OCI-LY3 (cell line): ENCODE data around the gene GPR12.

Experiments used
- H2AFZ ChIP-seq: fragments of 200-600, 300-600 bp; shearing (Covaris generic); 2 replicates; pipeline ENCODE4 v1.6.0; 2014; ENCODE audit warnings: antibody characterized with exemption, low read depth, low read length
- H3K27ac ChIP-seq: fragments of 200-600, 300-600 bp; sonication (generic); 2 replicates; pipeline ENCODE4 v1.5.1; 2014; ENCODE audit warnings: mild to moderate bottlenecking, low read length, moderate library complexity, mixed read lengths
- H3K27me3 ChIP-seq: fragments of 200-600, 300-600 bp; sonication (generic); 2 replicates; pipeline ENCODE4 v1.6.1; 2014; ENCODE audit warnings: low read depth, low read length, mixed read lengths
- H3K36me3 ChIP-seq: fragments of 200-600, 300-600 bp; sonication (generic); replicated peaks from 2 replicates; pipeline ENCODE3; 2014; ENCODE audit warnings: low read depth, low read length, mixed read lengths
- H3K4me1 ChIP-seq: fragments of 300-600, 200-600 bp; sonication (generic); 2 replicates; pipeline ENCODE4 v1.6.1; 2014; ENCODE audit warnings: low read length, mixed read lengths
- H3K4me2 ChIP-seq: fragments of 200-600, 300-600 bp; sonication (generic); 2 replicates; pipeline ENCODE4 v1.6.1; 2014; ENCODE audit warnings: low read length, mixed read lengths
- H3K4me3 ChIP-seq: fragments of 300-600, 200-600 bp; sonication (generic); 2 replicates; pipeline ENCODE4 v1.5.1; 2014; ENCODE audit warnings: antibody characterized with exemption, mild to moderate bottlenecking, low read length, moderate library complexity
- H3K79me2 ChIP-seq: fragments of 300-600, 200-600 bp; shearing (Covaris generic); 2 replicates; pipeline ENCODE4 v1.6.1; 2014; ENCODE audit warnings: mild to moderate bottlenecking, low read length, mixed read lengths
- H3K9ac ChIP-seq: fragments of 300-600, 200-600 bp; shearing (Covaris generic); 2 replicates; pipeline ENCODE4 v1.6.0; 2014; ENCODE audit warnings: mild to moderate bottlenecking, low read length, moderate library complexity
- H3K9me3 ChIP-seq: fragments of 200-600, 300-600 bp; shearing (Covaris generic); 2 replicates; pipeline ENCODE4 v1.6.1; 2014; ENCODE audit warnings: low read length, mixed read lengths; ENCODE audit not compliant: insufficient read depth
- H4K20me1 ChIP-seq: fragments of 200-600, 300-600 bp; sonication (generic); 2 replicates; pipeline ENCODE4 v1.6.1; 2016; ENCODE audit warnings: low read length, mixed read lengths; ENCODE audit not compliant: insufficient read depth
- EZH2phosphoT487 ChIP-seq: fragments of 200-600 bp; shearing (Covaris generic); IDR thresholded peaks from 2 replicates; pipeline ENCODE4 v1.6.1; 2018; ENCODE audit warnings: antibody characterized with exemption, mixed run types, low read depth
- TF ChIP-seq, protein P1 (sequence below): fragments of 200-600, 300-600 bp; sonication (generic); IDR thresholded peaks from 2 replicates; pipeline ENCODE4 v1.5.1; 2014; ENCODE audit warnings: antibody characterized with exemption, low read length, low read depth

Gene GPR12

DNA sequence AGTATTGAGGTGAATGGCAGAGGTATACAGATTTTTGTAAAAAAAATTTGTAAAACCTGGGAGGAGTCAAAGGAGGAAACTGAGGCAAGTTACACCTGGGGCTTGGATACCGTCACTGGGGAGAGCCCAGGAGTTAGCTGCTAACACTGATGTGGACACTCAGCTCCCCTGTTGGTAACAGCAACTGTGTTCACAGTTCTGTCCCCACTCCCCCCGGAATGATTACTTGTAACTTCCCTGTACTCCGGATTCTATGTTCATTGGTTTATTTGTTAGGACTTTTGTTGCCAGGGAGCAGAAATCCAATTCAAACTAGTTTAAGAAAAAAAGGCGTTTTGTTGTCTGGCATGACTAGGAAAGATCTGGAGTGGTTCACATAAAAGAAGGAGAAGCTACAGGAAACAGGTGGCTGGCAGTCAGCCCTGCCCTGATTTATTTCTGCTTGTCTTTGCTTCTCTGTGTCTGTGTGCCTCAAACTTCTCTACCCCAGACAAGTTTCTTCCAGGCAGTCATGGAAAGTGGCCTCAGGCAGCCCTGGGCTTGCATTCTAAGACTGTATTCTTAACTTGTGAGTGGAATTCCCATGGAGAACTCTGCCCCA lies 2.3 kb upstream of the GPR12 start:
- no peaks in the 10 kb centered on the region for H4K20me1 ChIP-seq
- H3K27me3 ChIP-seq, result peaks cover 16% of the 10 kb centered on the region
- H3K4me3 ChIP-seq, result no peak overlapping the region
- H3K4me1 ChIP-seq, result no peaks in the 10 kb centered on the region
- no peaks in the 10 kb centered on the region for H3K36me3 ChIP-seq
- no peak overlapping the region for H3K9ac ChIP-seq
- no peak for TF ChIP-seq EZH2phosphoT487
- TF ChIP-seq, protein P1, sequence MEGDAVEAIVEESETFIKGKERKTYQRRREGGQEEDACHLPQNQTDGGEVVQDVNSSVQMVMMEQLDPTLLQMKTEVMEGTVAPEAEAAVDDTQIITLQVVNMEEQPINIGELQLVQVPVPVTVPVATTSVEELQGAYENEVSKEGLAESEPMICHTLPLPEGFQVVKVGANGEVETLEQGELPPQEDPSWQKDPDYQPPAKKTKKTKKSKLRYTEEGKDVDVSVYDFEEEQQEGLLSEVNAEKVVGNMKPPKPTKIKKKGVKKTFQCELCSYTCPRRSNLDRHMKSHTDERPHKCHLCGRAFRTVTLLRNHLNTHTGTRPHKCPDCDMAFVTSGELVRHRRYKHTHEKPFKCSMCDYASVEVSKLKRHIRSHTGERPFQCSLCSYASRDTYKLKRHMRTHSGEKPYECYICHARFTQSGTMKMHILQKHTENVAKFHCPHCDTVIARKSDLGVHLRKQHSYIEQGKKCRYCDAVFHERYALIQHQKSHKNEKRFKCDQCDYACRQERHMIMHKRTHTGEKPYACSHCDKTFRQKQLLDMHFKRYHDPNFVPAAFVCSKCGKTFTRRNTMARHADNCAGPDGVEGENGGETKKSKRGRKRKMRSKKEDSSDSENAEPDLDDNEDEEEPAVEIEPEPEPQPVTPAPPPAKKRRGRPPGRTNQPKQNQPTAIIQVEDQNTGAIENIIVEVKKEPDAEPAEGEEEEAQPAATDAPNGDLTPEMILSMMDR, result no peak
- H3K9me3 ChIP-seq, result no peaks in the 10 kb centered on the region
- no peak overlapping the region for H2AFZ ChIP-seq
- H3K79me2 ChIP-seq, result no peaks in the 10 kb centered on the region
- no peak overlapping the region for H3K27ac ChIP-seq
- H3K4me2 ChIP-seq, result no peak overlapping the region

DNA sequence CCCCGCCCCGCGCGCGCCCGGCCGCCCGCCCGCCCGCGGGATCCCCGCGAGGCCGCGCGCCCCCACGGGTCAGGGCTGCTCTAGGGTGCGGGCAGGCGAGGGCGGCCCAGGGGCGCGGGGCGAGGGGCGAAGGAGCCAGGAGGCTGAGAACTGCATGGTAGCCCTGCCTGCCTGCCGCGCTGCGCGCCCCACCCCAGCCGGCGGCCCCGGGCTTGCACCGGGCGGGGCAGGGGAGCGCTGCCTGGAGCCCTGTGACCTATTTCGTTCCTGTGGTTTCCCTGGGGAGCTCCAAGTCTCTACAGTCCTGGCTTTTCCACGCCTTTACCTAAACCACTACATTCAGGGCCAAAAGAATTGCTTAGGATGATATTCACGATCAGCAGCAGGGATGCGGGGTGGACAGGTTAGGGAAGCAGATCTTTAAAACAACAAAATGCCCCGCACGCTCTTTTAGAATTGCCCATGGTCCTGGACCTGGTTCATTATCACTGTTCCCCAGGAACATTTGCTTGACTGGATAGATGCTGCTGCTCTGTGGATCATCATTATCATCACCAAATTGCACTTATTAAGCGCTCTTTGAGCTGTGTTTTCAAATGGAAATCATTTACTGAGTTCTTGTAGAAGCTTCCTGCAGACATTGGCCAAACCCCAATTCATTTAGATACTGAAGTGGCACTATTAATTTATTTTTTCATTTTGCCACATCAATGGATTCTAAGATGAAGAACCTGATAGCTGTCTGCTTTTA lies 421 bp upstream of the GPR12 start:
- Histone ChIP-seq H3K9me3 (no peaks in the 10 kb centered on the region), H3K4me1 (no peaks in the 10 kb centered on the region), H3K4me3 (no peak overlapping the region), H3K27me3 (peaks cover 16% of the 10 kb centered on the region), H4K20me1 (no peaks in the 10 kb centered on the region), H3K27ac (no peak overlapping the region), H3K36me3 (no peaks in the 10 kb centered on the region), H3K9ac (no peak overlapping the region), H2AFZ (no peak overlapping the region), H3K79me2 (no peaks in the 10 kb centered on the region), H3K4me2 (no peak overlapping the region)
- TF ChIP-seq EZH2phosphoT487, result no peak
- TF ChIP-seq, protein P1, result no peak

DNA sequence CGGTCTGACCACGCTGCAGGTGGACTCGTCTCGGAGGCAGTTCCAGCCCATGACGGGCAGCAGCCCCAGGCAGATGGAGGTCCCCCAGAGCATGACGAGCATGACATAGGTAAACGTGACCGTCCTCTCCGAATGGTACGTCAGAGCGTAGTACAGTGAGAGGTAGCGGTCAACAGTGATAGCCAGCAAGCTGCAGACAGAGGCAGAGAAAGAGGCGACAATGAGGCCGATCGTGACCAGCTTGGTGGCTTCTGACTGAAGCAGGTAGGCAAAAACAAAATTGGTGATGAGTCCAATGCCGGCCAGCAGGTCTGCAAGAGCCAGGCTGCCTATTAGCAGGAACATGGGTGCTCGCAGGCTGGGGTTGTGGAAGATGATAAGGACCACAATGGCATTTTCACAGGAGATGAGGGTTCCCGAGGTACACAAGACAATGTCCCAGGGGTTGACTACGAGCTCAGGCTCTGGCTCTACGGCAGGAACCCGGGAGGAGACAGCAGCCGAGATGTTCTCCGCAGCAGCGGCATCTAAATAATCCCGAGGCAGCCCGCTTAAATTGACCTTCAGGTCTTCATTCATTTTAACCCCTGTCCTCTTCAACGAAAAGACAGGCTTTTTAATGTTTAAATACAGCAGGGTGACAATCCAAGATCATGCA lies 1.2 kb downstream of the GPR12 start:
- H3K9ac ChIP-seq, result no peak overlapping the region
- no peak for TF ChIP-seq EZH2phosphoT487
- TF ChIP-seq, protein P1, result no peak
- H3K27me3 ChIP-seq, result peaks cover 12% of the 10 kb centered on the region
- H3K36me3 ChIP-seq, result no peaks in the 10 kb centered on the region
- no peak overlapping the region for H3K4me2 ChIP-seq
- no peak overlapping the region for H3K4me3 ChIP-seq
- H3K4me1 ChIP-seq, result no peaks in the 10 kb centered on the region
- H3K9me3 ChIP-seq, result no peaks in the 10 kb centered on the region
- H2AFZ ChIP-seq, result no peak overlapping the region
- no peak overlapping the region for H3K27ac ChIP-seq
- H4K20me1 ChIP-seq, result no peaks in the 10 kb centered on the region
- no peaks in the 10 kb centered on the region for H3K79me2 ChIP-seq

DNA sequence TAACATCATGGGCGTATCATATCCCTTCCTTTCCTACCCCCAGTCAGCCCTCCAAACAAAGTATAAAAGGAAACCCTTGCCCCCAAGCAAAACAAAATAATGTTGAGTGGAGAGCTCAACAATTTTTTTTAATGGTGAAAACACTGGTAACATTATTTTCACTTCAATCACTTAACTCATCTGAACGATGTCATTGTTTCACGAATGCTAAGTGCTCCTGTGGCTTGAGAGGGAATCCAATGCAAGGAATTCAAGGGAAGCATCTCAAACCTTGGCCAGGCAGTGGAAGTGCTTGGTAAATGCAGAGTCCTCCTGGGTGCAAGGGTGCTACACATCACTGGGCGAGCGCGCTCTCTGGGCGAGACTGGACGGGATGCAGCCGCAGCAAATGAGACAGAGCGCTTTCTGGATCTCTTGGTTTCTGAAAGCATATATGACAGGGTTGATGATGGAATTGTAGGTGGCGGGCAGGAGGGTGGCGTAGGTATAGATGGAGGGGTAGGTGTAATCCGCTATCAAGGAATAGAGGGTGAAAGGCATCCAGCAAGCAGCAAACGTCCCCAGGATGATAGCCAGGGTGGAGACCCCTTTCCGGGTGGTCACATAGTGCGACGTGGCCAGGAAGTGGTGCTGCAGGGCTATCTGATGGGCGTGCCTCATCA lies 2.0 kb downstream of the GPR12 start:
- H3K4me2 ChIP-seq, result no peak overlapping the region
- H3K4me3 ChIP-seq, result no peak overlapping the region
- no peaks in the 10 kb centered on the region for H3K79me2 ChIP-seq
- H3K27ac ChIP-seq, result no peak overlapping the region
- no peaks in the 10 kb centered on the region for H4K20me1 ChIP-seq
- peaks cover 4% of the 10 kb centered on the region; the same call in 1 of the 2 replicates for H3K27me3 ChIP-seq
- no peaks in the 10 kb centered on the region for H3K36me3 ChIP-seq
- no peaks in the 10 kb centered on the region for H3K9me3 ChIP-seq
- no peak for TF ChIP-seq EZH2phosphoT487
- TF ChIP-seq, protein P1, result no peak
- H2AFZ ChIP-seq, result no peak overlapping the region
- no peak overlapping the region for H3K9ac ChIP-seq
- H3K4me1 ChIP-seq, result no peaks in the 10 kb centered on the region
